GM18498 (cell line): ENCODE results near the gene VAMP2.

ENCODE experiments used
- ATAC-seq: cut with Tn5 transposase; IDR thresholded peaks from one replicate; pipeline ENCODE4 v1.9.1; 2021; ENCODE audit warnings: mild to moderate bottlenecking, moderate library complexity; ENCODE audit not compliant: unreplicated experiment

VAMP2 gene, protein sequence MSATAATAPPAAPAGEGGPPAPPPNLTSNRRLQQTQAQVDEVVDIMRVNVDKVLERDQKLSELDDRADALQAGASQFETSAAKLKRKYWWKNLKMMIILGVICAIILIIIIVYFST

DNA sequence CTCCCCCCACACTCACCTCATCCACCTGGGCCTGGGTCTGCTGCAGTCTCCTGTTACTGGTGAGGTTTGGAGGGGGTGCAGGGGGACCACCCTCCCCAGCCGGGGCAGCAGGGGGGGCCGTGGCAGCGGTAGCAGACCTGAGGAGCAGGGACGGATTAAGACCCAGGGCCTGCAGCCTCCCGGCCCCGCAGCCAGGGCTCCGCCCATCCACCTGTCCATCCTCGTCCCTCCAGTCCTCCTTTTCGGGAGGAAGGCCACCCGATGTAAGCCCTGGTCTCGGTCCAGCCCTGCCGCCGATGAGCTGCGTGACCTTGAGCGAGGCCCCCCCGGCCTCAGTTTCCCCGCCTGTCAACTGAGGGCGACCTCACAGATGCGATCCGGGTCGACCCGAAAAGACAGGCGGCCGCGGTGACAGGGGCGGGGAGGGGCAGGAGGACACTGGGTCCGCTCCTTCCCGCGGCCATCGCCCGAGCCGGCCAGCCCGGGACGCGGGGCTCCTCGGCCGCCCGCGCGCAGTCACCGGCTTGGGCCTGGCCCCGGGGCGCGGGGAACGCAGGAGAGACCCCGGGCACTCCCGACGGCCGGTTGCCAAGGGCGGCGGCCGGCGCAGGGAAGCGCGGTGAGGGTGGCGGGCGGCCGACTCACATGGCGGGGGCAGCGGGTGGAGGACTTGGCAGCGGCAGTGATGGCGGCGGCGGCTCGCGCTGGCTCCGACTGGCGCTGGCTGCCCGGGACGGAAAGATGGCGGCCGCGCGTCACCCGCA, at the start of gene VAMP2:
Gene VAMP2, minus strand, starts transcription at position 716 of the 764 bp plus-strand sequence. Its CDS starts 69 bp downstream, at position 647.
- ATAC-seq = peak; percentile 54

DNA sequence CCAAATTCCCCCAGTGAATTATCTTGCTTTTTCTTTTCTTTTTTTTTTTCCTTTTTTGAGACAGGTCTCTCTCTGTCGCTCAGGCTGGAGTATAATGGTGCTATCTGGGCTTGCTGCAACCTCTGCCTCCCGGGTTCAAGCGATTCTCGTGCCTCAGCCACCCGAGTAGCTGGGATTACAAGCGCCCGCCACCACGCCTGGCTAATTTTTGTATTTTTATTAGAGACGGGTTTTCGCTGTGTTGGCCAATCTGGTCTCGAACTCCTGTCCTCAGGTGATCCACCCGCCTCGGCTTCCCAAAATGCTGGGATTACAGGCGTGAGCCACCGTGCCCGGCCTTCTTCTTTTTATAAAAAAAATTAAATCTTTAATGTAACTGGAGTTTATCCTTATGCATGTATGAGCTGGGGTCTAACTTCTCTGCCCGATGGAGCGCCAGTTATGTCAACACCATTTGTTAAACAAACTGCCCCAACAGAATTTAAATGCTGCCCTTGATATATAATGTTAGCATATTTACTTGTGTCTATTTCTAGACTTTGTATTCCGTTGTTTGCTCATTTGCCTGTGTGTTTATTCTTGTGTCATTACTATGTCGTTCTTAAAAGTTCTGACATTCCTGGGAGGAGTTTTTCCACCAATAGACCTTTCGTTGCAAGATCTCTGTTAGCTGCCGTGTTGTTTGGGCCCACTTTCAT, 48.2 kb upstream of the VAMP2 start:
- ATAC-seq = peak; percentile 12

DNA sequence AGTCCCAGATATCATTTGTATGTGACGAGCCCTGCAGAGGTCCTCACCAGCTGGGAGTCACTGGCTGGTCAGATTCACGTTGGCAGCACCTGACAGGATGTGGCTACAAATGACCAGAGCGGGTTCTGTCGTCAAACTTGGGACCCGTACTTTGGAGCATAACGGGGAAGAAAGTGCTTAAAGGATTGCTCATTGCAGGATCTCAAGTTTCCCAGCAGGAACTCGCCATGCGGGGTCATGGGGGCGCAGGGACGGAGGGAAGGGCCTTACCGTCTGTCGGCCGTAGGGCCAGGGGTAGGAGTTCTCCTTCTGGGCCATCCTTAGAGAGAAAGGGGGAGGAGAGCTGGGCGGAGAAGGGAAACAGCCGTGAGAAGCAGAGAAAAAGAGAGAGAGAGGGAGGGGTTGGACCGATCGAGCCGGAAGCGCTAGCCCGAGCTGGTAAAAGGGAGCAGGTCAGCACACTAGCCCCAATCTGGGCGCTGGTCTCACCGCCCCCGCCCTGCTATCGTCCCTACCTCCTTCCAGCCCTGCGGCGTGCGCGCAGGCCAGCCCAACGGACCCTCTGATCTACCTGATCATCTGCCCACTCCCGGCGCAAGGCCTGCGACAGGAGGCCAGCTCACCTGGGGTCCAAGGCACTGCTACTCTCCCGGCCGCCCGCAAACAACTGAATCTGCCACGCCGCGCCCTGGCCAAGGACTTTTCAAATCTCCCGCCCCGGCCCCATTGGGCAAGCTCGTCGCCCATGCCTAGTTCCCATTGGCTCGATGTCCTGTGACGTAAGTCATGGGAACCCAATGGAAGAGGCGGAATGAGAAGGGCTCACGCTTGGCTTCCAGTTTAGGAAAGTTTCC, 47.4 kb upstream of the VAMP2 start, which contains the start of gene AURKB:
Gene AURKB, minus strand, starts transcription at position 669 of the 854 bp plus-strand sequence. Its CDS starts 351 bp downstream, at position 318.
- ATAC-seq = peak; percentile 85

DNA sequence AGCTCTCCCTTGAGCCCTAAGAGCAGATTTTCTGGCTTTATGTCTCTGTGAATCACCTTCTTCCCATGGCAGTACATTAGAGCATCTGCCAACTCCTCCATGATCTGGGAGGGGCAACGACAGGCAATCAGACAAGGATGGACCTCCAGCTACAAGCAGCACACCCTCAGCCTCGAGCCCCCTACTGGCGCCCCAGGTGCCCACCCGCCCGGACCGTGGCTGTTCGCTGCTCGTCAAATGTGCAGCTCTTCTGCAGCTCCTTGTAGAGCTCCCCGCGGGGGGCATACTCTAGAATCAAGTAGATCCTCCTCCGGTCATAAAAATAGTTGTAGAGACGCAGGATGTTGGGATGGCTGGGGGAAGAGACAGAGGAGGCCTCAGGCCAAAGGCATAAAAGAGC, 43.8 kb upstream of the VAMP2 start:
- no peak for ATAC-seq

DNA sequence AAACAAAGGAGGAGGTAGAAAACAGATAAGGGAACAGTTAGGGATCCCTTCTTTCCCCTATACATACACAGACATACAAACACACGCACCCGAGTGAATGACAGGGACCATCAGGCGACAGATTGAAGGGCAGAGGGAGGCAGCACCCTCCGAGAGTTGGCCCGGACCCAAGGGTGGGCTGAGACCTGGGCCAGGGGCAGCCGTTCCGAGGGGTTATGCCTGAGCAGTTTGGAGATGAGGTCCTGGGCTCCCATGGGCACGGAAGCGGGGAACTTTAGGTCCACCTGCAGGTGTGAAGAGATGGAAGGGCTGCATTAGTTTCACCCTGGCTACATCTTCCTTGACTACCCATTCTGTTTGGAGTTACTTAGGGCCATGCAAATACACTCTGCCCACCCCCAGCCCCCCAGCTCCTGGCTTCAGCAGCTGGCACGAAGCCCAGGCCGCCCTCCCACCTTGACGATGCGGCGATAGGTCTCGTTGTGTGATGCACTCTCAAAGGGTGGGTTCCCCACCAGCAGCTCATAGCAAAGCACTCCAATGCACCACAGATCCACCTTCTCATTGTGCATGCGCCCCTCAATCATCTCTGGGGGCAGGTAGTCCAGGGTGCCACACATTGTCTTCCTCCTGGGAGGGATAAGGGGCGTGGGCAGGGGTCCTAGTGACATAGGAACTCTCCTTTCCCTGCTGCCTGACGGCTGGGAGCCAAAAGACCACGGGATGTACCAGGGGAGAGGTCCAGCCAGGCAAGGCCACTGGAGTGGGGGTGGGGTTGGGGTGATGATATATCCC, 42.2 kb upstream of the VAMP2 start:
- ATAC-seq = no peak

DNA sequence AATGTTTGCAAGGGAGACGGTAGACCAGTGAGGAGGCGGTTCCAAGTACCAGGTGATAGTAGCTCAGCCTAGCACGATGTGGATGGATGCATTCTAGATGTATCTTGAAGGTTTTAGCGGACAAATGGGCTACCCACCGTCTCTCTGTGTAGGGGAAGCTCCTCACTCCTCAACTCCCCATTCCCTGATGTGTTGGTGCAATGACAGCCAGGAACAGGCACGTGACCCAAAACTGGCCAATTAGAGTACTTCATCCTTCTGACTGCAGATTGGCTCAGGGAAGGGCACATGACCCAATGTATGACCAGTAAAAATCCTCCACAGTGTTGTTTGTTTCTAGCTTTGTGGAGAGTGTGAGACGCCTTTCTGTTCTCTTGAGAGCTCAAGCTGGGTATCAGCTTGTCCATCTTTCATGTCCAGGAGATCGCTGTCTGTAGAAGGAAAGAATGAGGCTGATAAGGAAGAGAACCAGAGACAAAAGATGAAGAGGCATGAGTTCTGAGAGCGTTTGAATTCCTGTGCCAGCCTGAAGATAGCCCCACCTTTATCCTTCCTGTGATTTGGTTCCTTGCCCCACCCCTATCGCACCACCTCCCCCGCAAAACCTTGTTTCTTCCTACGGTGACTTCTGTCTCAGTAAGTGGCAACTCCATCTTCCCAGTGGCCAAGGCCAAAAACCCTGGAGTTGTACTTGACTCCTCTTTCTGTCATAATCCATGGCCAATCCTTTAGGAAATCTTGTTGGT, 29.5 kb upstream of the VAMP2 start:
- no peak for ATAC-seq

DNA sequence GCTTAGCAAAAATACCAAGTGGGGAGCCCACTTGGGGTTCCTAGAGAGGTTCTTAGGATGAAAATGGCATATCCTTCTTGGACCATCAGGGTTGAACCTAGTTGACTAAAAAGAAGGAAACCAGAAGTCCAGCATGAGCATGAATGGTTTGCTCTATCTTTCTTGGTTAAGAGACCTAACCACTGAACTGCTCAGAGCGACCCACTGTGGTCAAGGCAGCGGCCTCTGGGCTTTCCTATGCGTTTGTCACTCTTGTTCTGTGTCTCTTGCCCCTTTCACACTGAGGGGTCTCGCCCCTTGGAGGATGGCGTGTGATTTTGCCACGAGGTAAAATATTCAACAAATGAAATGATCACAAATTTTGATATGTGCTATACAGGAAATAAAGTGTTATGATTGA, 27.8 kb upstream of the VAMP2 start:
- no peak for ATAC-seq

DNA sequence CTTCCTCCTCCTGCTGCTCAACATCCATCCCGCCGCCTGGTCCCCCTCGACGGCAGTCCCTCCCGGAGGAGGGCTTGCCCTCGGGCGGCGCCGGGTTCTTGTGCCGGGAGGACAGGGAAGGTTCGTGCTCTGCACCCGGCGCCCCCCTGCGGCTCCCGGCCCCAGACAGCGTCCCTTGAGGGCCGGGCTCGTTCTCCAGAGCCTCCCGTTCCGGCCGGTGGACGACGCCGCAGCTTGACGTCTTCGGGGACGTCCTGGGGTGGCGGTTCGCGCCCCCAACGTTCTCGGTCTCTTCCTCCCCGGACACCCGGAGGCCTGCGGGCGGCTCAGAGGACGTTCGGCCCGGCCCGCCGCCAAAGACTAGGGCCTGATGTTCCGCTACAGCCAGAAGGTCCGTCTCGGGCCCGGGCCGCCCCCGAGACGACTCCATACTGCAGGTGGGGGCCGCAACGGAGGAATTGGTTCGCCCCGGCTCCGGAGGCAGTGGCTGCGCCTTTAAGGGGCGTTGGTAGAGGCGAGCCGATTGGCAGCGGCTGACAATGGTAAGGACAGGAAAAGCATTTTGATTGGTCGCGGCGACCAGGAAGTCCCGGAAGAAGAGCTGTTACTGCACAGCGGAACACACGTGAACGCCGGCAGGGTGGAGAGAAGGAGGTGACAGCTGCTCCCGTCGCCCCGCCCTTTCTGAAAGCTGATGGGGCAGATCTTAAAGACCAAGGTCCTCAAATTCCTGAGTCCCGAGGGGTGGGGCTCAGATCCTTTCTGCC, 27.1 kb upstream of the VAMP2 start, which contains the start of gene BORCS6:
Gene BORCS6, minus strand, starts transcription at position 470 of the 767 bp plus-strand sequence. Its CDS starts 40 bp downstream, at position 430.
- peak; percentile 51 for ATAC-seq

DNA sequence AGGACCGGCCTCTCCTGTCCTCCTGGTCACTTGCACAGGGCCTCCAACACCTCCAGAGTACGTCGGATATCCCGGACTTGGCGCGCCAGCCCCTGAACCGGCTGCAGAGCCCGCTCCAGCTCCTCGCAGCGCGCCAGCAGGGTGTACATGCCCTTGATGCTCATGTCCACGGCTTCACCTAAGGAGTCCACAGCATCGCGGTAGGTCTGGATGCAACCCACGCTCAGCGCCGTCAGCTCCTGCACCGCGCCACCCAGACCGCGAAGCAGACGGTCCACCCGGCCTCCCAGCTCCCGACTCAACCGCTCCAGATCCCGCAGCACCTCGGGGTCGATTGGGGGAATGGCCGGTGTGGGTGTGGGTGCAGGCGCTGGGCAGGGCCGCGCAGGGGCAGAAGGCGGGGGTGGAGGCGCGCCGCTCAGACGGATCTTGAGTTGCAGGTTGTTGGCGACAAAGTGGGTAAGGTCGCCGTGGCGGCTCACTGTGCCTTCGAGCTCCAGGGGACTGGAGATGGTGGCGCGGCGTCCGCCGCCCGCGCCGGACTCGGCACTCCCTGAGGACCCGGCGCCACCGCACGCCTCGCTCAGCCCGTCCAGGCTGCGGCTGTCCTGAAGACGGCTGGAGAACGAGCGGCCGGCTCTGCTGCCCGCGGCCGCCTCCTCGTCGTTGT, 26.4 kb upstream of the VAMP2 start:
- peak; percentile 0 for ATAC-seq

DNA sequence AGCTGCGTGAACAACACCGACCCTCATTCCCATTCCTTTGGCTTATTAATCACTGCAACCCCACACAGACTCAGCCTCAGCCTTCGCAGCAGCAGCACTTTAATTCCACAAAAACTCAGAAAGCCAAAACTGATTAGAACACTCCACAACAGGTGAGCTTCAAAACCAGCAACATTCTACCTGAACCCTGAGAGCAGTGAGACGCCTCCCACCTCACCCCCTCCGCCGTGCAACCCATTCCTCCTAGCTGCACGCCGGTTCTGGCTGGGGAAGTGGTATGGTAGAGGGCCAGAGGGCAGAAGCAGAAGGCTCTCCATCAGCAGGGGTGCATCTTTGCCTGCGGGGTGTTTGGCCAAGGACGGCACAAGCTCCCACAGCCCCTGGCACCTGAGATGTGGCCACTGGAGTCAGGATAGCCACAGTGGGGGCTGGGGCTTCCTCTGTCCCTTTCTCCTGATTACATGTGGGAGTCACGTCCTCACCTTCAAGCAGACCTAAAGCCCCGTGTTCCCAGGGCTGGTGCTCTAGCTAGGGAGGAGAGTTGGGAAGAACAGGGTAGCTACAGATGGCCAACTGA, 25.6 kb upstream of the VAMP2 start:
- no peak for ATAC-seq

DNA sequence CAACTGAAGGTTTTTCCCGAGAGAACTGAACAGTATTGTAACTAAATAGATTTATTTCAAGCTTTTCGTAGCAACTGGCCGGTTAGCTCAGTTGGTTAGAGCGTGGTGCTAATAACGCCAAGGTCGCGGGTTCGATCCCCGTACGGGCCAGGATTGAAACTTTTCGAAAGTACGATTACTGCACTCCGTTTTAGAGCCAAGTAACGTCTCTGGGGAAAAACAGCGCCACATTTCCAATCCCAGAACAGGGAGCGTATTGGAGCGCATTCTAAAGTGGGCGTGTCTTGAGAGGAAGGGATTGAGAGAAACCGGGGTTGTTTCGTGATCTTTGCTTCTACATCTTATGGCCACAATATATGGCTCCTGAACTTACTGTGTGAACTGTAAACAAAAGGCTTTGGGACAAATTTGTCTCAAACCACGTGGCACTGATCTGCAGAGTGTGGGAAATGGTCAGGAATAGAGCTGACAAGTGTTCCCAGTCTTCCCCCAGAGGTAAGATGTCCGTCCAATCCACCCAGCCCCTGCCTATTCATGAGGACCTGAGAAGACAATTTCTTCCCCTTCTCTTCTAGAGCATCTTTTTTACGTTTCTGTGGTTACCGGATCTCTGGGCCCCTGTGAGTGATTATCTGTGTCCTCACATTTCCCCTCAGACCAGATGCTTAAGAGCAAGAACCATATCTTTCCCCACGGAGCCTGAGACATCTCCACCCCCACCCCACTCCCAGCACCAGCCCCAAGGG, 24.9 kb upstream of the VAMP2 start:
- peak; percentile 25 for ATAC-seq

DNA sequence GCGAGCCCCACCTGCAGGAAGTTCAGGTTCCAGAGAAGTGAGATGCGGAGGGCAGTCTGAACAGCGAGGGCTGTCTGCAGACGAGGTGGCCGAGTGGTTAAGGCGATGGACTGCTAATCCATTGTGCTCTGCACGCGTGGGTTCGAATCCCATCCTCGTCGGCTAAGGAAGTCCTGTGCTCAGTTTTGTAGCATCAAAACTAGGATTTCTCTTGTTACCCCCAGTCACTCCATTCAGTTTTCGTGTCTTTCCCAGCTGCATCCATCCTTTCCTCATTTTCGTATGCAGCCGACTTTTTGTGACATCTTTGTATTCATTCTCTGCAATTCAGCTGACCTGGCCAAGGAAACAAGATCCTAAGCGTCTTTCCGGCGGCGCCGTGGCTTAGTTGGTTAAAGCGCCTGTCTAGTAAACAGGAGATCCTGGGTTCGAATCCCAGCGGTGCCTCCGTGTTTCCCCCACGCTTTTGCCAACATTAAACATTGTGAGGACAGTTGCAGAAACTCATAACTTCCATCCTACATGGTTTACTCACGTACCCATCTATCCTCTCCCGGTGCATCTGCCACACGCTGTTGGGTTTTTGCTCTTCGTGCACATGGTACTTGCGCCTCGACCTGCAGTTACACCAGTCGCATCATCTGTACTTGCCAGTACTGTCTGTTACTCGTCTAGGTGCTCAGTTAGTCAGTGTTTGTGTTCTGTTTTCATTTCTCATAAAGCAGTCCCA, 24.2 kb upstream of the VAMP2 start:
- ATAC-seq = peak; percentile 26

DNA sequence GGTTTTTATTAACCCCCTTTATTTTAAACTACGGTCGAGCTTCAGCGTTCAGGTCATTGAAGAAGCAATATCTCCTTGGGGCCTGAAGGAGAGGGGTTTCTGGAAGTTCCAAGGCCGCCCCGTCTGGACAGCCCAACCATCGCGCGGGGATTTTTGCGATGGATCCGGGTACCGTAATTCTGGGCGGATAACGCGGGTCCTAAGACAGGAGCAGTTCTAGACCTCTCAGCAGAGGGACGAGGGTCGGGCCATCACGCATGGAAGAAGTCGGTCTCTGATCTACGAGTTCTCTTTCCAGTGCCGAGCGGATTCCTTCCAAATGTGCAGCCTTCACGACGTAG, 23.7 kb upstream of the VAMP2 start:
- peak; percentile 1 for ATAC-seq

DNA sequence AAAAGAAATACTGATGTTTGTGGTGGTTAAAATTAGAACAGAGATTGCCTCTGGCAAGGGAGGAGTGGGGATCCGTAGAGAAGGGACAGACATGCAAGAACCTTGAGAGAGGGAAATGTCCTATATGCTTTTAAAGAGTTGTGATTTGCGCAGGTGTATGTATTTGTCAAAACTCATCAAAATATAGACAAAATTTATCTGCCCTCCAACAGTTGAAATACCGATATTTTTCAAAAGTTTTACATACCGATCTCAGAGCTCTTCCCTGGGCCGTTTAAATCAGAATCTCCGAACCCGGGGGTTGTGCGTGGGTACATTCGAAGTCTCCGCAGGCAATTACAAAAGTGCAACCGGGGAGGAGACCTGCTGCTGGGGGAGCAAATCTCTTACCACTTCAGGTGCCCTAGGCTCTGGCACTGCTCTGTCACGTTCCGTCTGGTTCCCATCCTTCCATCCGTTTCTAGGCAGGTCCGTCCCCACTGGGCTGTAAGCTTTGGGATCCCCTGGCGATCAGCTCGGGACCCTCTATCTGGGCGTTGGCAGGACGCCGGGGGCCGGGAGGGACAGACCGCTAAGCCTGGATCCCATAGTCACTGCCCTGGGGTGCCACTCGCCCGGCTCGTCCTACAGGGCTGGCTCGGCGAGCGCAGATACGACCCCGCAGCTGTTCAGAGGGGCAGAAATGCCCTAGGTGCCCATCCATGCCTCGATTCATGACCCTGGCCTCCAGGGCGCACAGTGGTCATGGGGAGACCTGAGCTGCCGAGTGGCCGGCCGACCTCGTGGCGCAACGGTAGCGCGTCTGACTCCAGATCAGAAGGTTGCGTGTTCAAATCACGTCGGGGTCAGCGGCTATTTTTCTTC, 23.1 kb upstream of the VAMP2 start:
- peak; percentile 23 for ATAC-seq

DNA sequence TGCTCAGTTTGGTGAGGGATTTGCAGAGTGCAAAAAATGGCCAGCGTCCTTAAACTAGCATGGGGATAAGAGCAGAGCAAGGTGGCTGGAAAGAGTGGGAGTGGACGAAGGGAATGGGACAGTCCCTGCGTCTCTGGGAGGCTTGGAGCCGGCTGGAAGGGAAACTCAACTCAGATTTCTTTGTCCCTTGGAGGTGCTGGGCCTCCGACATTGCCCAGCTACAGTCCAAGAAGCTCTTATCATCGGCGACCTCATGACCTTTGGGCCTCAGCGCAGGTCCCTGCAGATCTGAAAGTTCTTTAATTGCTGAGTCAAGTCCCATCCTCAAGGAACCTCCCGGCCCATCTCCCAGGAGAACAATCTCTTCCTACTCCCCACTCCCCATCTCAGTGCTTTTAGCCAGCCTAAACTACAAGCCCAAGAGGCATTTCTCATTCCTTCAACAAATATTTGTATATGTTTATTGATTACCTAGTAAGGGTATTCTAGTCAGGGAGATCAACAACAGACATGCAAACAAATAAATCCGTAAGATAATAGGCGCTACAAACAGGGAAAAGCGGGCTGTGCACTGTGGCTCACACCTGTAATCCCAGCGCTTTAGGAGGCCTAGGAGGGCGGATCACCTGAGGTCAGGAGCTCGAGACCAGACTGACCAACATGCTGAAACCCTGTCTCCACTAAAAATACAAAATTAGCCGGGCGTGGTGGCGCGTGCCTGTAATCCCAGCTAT, 14.4 kb upstream of the VAMP2 start:
- ATAC-seq = no peak
